ENCODE measurements around the gene LCN10. TPM values are rescaled to one million over a fixed set of nuclear protein-coding genes. Genes with fewer than 3 reads are reported as not detected.

LCN10 gene
- total and polyA plus RNA-seq, 2 of the 13 experiments (the other 11 are each of a cell fraction or from before 2014, with no cell fraction given) = 0.53 to 0.61 TPM

- ChIA-PET POLR2A (no interaction called here), CTCF (ENCODE audit: low intra/inter-chr PET ratio, low total read pairs) (no interaction called here)
- no peak for TF ChIP-seq MLLT10 (CRISPR knock-in tag; IDR thresholded peaks at IDR 0.05)
- TF ChIP-seq ZFP36L1 (CRISPR knock-in tag; IDR thresholded peaks at IDR 0.05) = no peak
- 0 out of 2 replicates have a peak, but pooled peaks have one; percentile 8 for TF ChIP-seq FOXO4 (CRISPR knock-in tag; conservative IDR thresholded peaks at IDR 0.05)
- TF ChIP-seq MXI1 (IDR thresholded peaks at IDR 0.05; ENCODE audit: borderline replicate concordance, low read depth, low read length) = no peak
- no peak for TF ChIP-seq CHCHD3 (CRISPR knock-in tag; IDR thresholded peaks at IDR 0.05)
- TF ChIP-seq ZNF629 (CRISPR knock-in tag; conservative IDR thresholded peaks at IDR 0.05) = peak; percentile 76
- TF ChIP-seq PBX2 (CRISPR knock-in tag; IDR thresholded peaks at IDR 0.05) = no peak
- no peak for TF ChIP-seq ZNF703 (CRISPR knock-in tag; IDR thresholded peaks at IDR 0.05; ENCODE audit: borderline replicate concordance)
- no peak for TF ChIP-seq POGK (CRISPR knock-in tag; conservative IDR thresholded peaks at IDR 0.05)
- Histone ChIP-seq H3K79me2 (ENCODE audit: insufficient read depth, low read length) (no peaks in the 10 kb centered on the region), H3K27ac (ENCODE audit: extremely low read length, insufficient read depth, low read length) (no peak overlapping the region), H3K27me3 (ENCODE audit: control insufficient read depth in 1 of 2, insufficient read depth in 2 of 2, low read length in 2 of 2) (peaks cover 21 to 76% of the 10 kb centered on the region in 2 experiments), H4K20me1 (ENCODE audit: insufficient read depth, low read length) (no peaks in the 10 kb centered on the region), H3K4me1 (ENCODE audit: insufficient read depth, low read length) (peaks cover 63% of the 10 kb centered on the region), H3K4me2 (ENCODE audit: low read depth, low read length) (no peak overlapping the region), H3K4me3 (replicated peaks in 1 of 3; ENCODE audit: insufficient read depth in 1 of 3, low read depth in 2 of 3, low read length in 3 of 3) (no peak overlapping the region), H3K36me3 (replicated peaks in 1 of 2; ENCODE audit: control insufficient read depth in 1 of 2, insufficient read depth in 2 of 2, low read length in 2 of 2) (no peaks in the 10 kb centered on the region), H3K9me3 (ENCODE audit: low read length) (no peaks in the 10 kb centered on the region), H2AFZ (ENCODE audit: low read length) (no peak overlapping the region), H3K9ac (ENCODE audit: insufficient read depth, low read depth, low read length) (no peak overlapping the region)
- no TSS peak for BruUV-seq (replicated peaks)
- DNase-seq (ENCODE audit: low spot score) (no peak), ATAC-seq (no peak), FAIRE-seq (no peak)
- whole genome bisulfite sequencing (ENCODE audit: low lambda C conversion rate) = 31% methylated on average over 4 of the region's 7 CpGs
- intact Hi-C loops (cut with micrococcal nuclease; ENCODE audit: unreplicated experiment) (no loop called here), in situ Hi-C loops (cut with HindIII; ENCODE audit: extremely low pct_ligation_motif_present, low pct_unique_long_range_greater_than_20kb) (no loop called here)
These were observed 53.7 kb downstream of the LCN10 start for GRCh38 chr9:136689108-136689460.
